WTC11 (cell line): ENCODE data around the gene PSMG4. TPM values are rescaled to one million over a fixed set of nuclear protein-coding genes. Genes with fewer than 3 reads are reported as not detected.
A peak's percentile ranks its signal among the peaks of the same experiment; 100 is the strongest.

ENCODE experiments used
- ATAC-seq: fragments of 200-7000 bp; cut with Tn5 transposase; 2 replicates; pipeline ENCODE4 v1.10.0; 2021; ENCODE audit warnings: mild to moderate bottlenecking, moderate library complexity
- CTCF ChIA-PET: fragments of 300-600 bp; sonication (Branson Sonifier 250); formaldehyde crosslinking; loops from one replicate; lab custom pipeline; 2021; ENCODE audit warnings: antibody characterized with exemption; lab: Charles Lee
- POLR2A ChIA-PET: fragments of 350-600 bp; sonication (Branson Sonifier 250); formaldehyde crosslinking; loops from one replicate; lab custom pipeline; 2021; ENCODE audit warnings: antibody characterized with exemption; lab: Charles Lee
- DNase-seq: peaks from one replicate; pipeline ENCODE4 v3.0.0; 2021; ENCODE audit warnings: low spot score
- H3K27ac Mint-ChIP-seq: 2 replicates; pipeline ENCODE4 v1.8.0; 2021; ENCODE audit warnings: mixed read lengths
- H3K27me3 Mint-ChIP-seq: 2 replicates; pipeline ENCODE4 v1.8.0; 2021; ENCODE audit warnings: low read depth, mild to moderate bottlenecking, moderate library complexity, mixed read lengths
- H3K36me3 Mint-ChIP-seq: 2 replicates; pipeline ENCODE4 v1.8.0; 2021; ENCODE audit warnings: mixed read lengths
- H3K4me1 Mint-ChIP-seq: 2 replicates; pipeline ENCODE4 v1.8.0; 2022; ENCODE audit warnings: mixed read lengths
- H3K4me3 Mint-ChIP-seq: 2 replicates; pipeline ENCODE4 v1.8.0; 2021; ENCODE audit warnings: mild to moderate bottlenecking, moderate library complexity, mixed read lengths
- H3K9me3 Mint-ChIP-seq: 2 replicates; pipeline ENCODE4 v1.8.0; 2021; ENCODE audit warnings: mixed read lengths
- FOXJ3 ChIP-seq: sonication (generic); formaldehyde crosslinking; IDR thresholded peaks from 2 replicates; pipeline ENCODE4 v1.9.0; 2021; ENCODE audit warnings: missing genetic modification reagents, mild to moderate bottlenecking, borderline replicate concordance
- IRF2 ChIP-seq: sonication (generic); formaldehyde crosslinking; IDR thresholded peaks from 2 replicates; pipeline ENCODE4 v1.8.0; 2022; ENCODE audit warnings: low read depth, missing genetic modification reagents, borderline replicate concordance
- MYBL2 ChIP-seq: sonication (generic); formaldehyde crosslinking; IDR thresholded peaks from 2 replicates; pipeline ENCODE4 v1.8.1; 2023; ENCODE audit warnings: mild to moderate bottlenecking, moderate library complexity, missing genetic modification reagents
- NFE2L1 ChIP-seq: sonication (generic); formaldehyde crosslinking; IDR thresholded peaks from 2 replicates; pipeline ENCODE4 v1.8.1; 2023; ENCODE audit warnings: missing genetic modification reagents
- NFYB ChIP-seq: sonication (generic); formaldehyde crosslinking; conservative IDR thresholded peaks from 2 replicates; pipeline ENCODE4 v1.8.0; 2022; ENCODE audit warnings: low read depth, missing genetic modification reagents
- NR3C1 ChIP-seq: sonication (generic); formaldehyde crosslinking; conservative IDR thresholded peaks from 2 replicates; pipeline ENCODE4 v1.8.1; 2023; ENCODE audit warnings: low read depth, mild to moderate bottlenecking, missing genetic modification reagents
- OVOL2 ChIP-seq: fragments of 250-450 bp; sonication (Bioruptor Pico); IDR thresholded peaks from 2 replicates; pipeline ENCODE4 v1.9.0; 2021; ENCODE audit warnings: mild to moderate bottlenecking, borderline replicate concordance
- SMAD4 ChIP-seq: sonication (generic); formaldehyde crosslinking; IDR thresholded peaks from 2 replicates; pipeline ENCODE4 v1.8.0; 2022; ENCODE audit warnings: mild to moderate bottlenecking, missing genetic modification reagents
- SP1 ChIP-seq: sonication (generic); formaldehyde crosslinking; conservative IDR thresholded peaks from 2 replicates; pipeline ENCODE4 v1.8.1; 2022; ENCODE audit warnings: missing genetic modification reagents
- TEAD1 ChIP-seq: sonication (generic); formaldehyde crosslinking; IDR thresholded peaks from 2 replicates; pipeline ENCODE4 v1.8.0; 2022; ENCODE audit warnings: mild to moderate bottlenecking, missing genetic modification reagents
- total RNA-seq: library from RNA; stranded (reverse); gene quantifications from 3 replicates; pipeline ENCODE4 v1.2.3, GENCODE V29; 2021
- TF ChIP-seq, protein P1 (sequence below): sonication (generic); formaldehyde crosslinking; IDR thresholded peaks from 2 replicates; pipeline ENCODE4 v1.8.1; 2022; ENCODE audit warnings: low read depth, missing genetic modification reagents, borderline replicate concordance
- TF ChIP-seq, protein P2 (sequence below): fragments of 250-450 bp; sonication (Bioruptor Pico); IDR thresholded peaks from 2 replicates; pipeline ENCODE4 v2.1.2; 2022; ENCODE audit warnings: mild to moderate bottlenecking, moderate library complexity
- TF ChIP-seq, protein P3 (sequence below): fragments of 250-450 bp; sonication (Bioruptor Pico); IDR thresholded peaks from 2 replicates; pipeline ENCODE4 v1.9.0; 2021; ENCODE audit warnings: mild to moderate bottlenecking
- TF ChIP-seq, protein P4 (sequence below): fragments of 250-450 bp; sonication (Bioruptor Pico); IDR thresholded peaks from 2 replicates; pipeline ENCODE4 v1.9.0; 2021; ENCODE audit warnings: moderate library complexity, mild to moderate bottlenecking, inconsistent platforms, borderline replicate concordance
- TF ChIP-seq, protein P5 (sequence below): sonication (generic); formaldehyde crosslinking; IDR thresholded peaks from 2 replicates; pipeline ENCODE4 v1.8.0; 2022; ENCODE audit warnings: mild to moderate bottlenecking, missing genetic modification reagents
- TF ChIP-seq, protein P6 (sequence below): fragments of 250-450 bp; sonication (Bioruptor Pico); conservative IDR thresholded peaks from 2 replicates; pipeline ENCODE4 v1.9.0; 2021; ENCODE audit warnings: mild to moderate bottlenecking

The PSMG4 gene
- total RNA-seq, 1 experiment from 2014 or later = 38.2 TPM

DNA sequence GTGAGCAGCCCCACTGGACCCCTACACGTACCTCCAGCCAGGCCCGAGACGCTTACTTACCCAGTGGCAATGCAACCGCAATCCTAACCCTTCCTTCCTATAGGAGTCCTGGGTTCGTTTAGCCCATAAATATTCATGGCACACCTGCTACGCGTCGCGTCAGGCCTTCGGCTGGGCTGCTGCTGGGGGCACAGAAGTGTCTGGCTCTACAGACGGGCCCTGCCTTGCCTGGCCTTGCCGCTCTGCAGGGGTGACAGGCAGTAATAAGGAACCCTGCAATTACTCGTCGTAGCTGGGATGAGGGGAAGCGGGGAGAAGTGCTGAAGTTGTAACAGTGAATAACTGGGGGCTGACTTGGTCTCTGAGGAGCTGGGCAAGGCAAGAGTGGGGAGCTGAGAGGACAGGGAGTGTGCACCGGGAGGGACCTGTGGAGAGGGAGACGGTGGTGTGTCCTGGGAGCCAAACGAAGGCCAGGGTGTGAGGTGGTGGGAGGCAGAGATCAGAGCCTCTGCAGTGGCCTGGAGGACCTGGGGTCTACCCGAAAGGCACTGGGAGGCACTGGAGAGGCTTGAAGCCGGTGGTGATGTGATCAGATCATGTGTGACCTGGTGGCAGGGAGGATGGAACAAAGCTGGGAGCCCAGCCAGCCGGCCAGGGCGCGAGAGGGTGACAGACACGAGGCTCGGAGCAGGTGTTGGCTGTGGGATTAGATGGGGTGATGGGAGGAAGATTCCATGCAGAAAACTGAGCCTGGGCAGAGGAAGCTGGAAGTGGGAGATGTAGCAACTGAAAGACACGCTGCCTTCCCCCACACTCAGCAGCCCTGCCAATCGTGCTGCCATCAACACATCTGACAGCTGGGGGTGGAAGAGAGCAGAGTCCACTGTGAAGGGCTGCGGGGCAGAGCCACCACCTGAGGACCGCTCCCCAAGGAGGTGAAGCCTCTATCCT, 36.4 kb downstream of the PSMG4 start:
- Mint-ChIP-seq H3K36me3 (peaks cover 30% of the 10 kb centered on the region; the same call in 1 of the 2 replicates), H3K27me3 (no peaks in the 10 kb centered on the region), H3K4me3 (no peak overlapping the region), H3K9me3 (no peaks in the 10 kb centered on the region), H3K27ac (peak overlapping the region; percentile 50; the same call in 1 of the 2 replicates), H3K4me1 (peaks cover 6% of the 10 kb centered on the region)
- POLR2A ChIA-PET = interaction anchor here (0.9 kb wide), 1 partner anchor 23 kb away, joined by 3 read pairs; no protein-coding TSS in a partner anchor
- CTCF ChIA-PET = interaction anchor here (0.6 to 2.0 kb wide), 7 partner anchors 9 to 434 kb away, joined by 3 to 9 read pairs (median 3); no protein-coding TSS in a partner anchor
- DNase-seq (peak; percentile 45), ATAC-seq (peak; percentile 72)
- TF ChIP-seq IRF2 (CRISPR knock-in tag) (no peak), SMAD4 (CRISPR knock-in tag) (0 out of 2 replicates have a peak, but pooled peaks have one; percentile 28)

DNA sequence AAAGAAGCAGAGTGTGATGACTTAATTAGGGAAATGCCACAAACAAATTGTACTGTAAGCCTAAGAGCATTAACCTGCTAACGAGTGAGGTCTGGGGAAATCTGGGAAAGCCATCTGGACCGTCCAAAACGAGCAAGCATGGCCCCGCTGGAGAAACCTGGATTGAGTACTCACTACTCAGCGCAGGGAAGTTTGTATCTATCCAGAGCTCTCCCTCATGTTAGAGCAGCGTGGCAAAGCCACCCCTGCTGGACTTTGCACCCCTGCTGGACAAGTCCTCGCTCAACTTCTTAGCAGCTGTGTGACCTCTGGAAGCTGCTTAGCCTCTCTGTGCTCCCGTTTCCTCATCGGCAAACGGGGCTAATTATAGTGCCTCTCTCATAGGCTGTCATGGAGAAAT, 37.3 kb downstream of the PSMG4 start:
- Mint-ChIP-seq H3K27ac (0 out of 2 replicates have a peak overlapping the region, but pooled peaks have one; percentile 34), H3K4me1 (peaks cover 6% of the 10 kb centered on the region), H3K4me3 (no peak overlapping the region), H3K27me3 (no peaks in the 10 kb centered on the region), H3K9me3 (no peaks in the 10 kb centered on the region), H3K36me3 (peaks cover 24% of the 10 kb centered on the region; the same call in 1 of the 2 replicates)
- ChIA-PET CTCF (interaction anchor here (0.6 to 2.0 kb wide), 8 partner anchors 10 to 433 kb away, joined by 3 to 9 read pairs (median 4); no protein-coding TSS in a partner anchor), POLR2A (interaction anchor here (0.9 kb wide), 1 partner anchor 23 kb away, joined by 3 read pairs; no protein-coding TSS in a partner anchor)
- no peak for DNase-seq
- TF ChIP-seq TEAD1 (CRISPR knock-in tag) = no peak
- no peak for TF ChIP-seq NFE2L1 (CRISPR knock-in tag)
- TF ChIP-seq FOXJ3 (CRISPR knock-in tag) = no peak
- TF ChIP-seq, protein P1, sequence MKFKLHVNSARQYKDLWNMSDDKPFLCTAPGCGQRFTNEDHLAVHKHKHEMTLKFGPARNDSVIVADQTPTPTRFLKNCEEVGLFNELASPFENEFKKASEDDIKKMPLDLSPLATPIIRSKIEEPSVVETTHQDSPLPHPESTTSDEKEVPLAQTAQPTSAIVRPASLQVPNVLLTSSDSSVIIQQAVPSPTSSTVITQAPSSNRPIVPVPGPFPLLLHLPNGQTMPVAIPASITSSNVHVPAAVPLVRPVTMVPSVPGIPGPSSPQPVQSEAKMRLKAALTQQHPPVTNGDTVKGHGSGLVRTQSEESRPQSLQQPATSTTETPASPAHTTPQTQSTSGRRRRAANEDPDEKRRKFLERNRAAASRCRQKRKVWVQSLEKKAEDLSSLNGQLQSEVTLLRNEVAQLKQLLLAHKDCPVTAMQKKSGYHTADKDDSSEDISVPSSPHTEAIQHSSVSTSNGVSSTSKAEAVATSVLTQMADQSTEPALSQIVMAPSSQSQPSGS (CRISPR knock-in tag) = no peak
- TF ChIP-seq OVOL2 (CRISPR knock-in tag) = no peak
- TF ChIP-seq, protein P2, sequence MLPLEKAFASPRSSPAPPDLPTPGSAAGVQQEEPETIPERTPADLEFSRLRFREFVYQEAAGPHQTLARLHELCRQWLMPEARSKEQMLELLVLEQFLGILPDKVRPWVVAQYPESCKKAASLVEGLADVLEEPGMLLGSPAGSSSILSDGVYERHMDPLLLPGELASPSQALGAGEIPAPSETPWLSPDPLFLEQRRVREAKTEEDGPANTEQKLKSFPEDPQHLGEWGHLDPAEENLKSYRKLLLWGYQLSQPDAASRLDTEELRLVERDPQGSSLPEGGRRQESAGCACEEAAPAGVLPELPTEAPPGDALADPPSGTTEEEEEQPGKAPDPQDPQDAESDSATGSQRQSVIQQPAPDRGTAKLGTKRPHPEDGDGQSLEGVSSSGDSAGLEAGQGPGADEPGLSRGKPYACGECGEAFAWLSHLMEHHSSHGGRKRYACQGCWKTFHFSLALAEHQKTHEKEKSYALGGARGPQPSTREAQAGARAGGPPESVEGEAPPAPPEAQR = no peak
- no peak for TF ChIP-seq NR3C1 (CRISPR knock-in tag)
- no peak for TF ChIP-seq SP1
- TF ChIP-seq, protein P3, sequence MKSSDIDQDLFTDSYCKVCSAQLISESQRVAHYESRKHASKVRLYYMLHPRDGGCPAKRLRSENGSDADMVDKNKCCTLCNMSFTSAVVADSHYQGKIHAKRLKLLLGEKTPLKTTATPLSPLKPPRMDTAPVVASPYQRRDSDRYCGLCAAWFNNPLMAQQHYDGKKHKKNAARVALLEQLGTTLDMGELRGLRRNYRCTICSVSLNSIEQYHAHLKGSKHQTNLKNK (CRISPR knock-in tag) = no peak
- no peak for TF ChIP-seq SMAD4 (CRISPR knock-in tag)
- TF ChIP-seq NFYB (CRISPR knock-in tag) = no peak
- TF ChIP-seq MYBL2 (CRISPR knock-in tag) = no peak
- TF ChIP-seq, protein P4, sequence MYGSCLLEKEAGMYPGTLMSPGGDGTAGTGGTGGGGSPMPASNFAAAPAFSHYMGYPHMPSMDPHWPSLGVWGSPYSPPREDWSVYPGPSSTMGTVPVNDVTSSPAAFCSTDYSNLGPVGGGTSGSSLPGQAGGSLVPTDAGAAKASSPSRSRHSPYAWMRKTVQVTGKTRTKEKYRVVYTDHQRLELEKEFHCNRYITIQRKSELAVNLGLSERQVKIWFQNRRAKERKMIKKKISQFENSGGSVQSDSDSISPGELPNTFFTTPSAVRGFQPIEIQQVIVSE (CRISPR knock-in tag) = no peak
- TF ChIP-seq, protein P5, sequence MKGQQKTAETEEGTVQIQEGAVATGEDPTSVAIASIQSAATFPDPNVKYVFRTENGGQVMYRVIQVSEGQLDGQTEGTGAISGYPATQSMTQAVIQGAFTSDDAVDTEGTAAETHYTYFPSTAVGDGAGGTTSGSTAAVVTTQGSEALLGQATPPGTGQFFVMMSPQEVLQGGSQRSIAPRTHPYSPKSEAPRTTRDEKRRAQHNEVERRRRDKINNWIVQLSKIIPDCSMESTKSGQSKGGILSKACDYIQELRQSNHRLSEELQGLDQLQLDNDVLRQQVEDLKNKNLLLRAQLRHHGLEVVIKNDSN (CRISPR knock-in tag) = no peak
- TF ChIP-seq, protein P6, sequence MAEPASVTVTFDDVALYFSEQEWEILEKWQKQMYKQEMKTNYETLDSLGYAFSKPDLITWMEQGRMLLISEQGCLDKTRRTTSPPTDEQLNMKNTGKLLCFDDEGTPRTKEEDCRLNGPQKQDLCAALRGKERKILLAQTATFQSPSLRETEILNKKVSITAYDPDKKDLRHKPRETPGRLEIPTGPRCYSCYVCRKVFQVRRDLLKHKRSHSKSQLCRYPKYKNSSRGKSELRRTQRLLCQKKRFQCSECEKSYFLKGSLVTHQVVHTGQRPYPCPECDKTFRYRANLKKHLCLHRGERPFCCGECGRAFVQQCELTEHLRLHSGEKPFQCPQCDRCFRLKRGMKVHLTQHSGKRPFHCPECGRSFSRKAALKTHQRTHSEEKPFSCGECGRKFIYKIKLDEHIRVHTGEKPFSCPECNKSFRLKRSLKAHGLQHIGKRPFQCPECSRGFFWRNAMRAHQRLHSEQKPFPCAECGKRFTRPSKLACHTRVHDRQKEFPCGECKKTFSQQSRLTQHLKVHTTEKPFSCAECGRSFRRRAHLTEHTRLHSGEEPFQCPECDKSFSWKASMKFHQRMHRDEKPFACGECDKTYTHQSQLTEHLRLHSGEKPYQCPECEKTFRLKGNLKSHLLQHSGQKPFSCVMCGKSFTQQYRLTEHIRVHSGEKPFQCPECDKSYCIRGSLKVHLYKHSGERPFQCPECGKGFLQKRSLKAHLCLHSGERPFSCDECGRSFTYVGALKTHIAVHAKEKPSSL (CRISPR knock-in tag) = no peak
- no peak for ATAC-seq
